IMR-90 (cell line): ENCODE data around the gene CDKL5. TPM values are rescaled to one million over a fixed set of nuclear protein-coding genes. Genes with fewer than 3 reads are reported as not detected.

ENCODE experiments used
- ATAC-seq: fragments of 200-7000 bp; cut with Tn5 transposase; 2 replicates; pipeline ENCODE4 v1.9.1; 2020; ENCODE audit warnings: low read depth, mild to moderate bottlenecking, moderate library complexity
- BruUV-seq: library from RNA; stranded (reverse); fragments of 400-500 nt; replicated peaks from 2 replicates; lab custom pipeline; 2021; lab: Mats Ljungman, UMichigan
- CTCF ChIA-PET: fragments of 300-600 bp; formaldehyde crosslinking; extraction: SDS; loops from one replicate; lab custom pipeline; 2021; ENCODE audit warnings: antibody characterized with exemption; lab: Yijun Ruan, JAX
- POLR2A ChIA-PET: fragments of 300-600 bp; sonication (Branson Sonifier 250); formaldehyde crosslinking; loops from one replicate; lab custom pipeline; 2022; ENCODE audit warnings: antibody characterized with exemption; ENCODE audit not compliant: unreplicated experiment; lab: Charles Lee
- DNase-seq: peaks from one replicate; pipeline ENCODE4 v3.0.0; 2013
- H2AFZ ChIP-seq: replicated peaks from 2 replicates; pipeline ENCODE3; 2013; ENCODE audit warnings: low read length, mild to moderate bottlenecking; ENCODE audit not compliant: poor library complexity
- H2AK5ac ChIP-seq: 2 replicates; pipeline ENCODE4 v1.6.1; 2013; ENCODE audit warnings: low read depth, low read length, inconsistent platforms
- H2AK9ac ChIP-seq: replicated peaks from 2 replicates; pipeline ENCODE3; 2013; ENCODE audit warnings: mild to moderate bottlenecking, low read depth, low read length, moderate library complexity; ENCODE audit not compliant: poor library complexity
- H2BK120ac ChIP-seq: 2 replicates; pipeline ENCODE4 v1.6.1; 2013; ENCODE audit warnings: low read depth, low read length, inconsistent platforms
- H2BK15ac ChIP-seq: 3 replicates; pipeline ENCODE4 v1.6.1; 2013; ENCODE audit warnings: low read depth, low read length, inconsistent platforms
- H2BK20ac ChIP-seq: 2 replicates; pipeline ENCODE4 v1.6.1; 2013; ENCODE audit warnings: low read depth, mild to moderate bottlenecking, inconsistent platforms, low read length, moderate library complexity
- H2BK5ac ChIP-seq: 2 replicates; pipeline ENCODE4 v1.6.1; 2013; ENCODE audit warnings: mild to moderate bottlenecking, low read depth, low read length, inconsistent platforms; ENCODE audit not compliant: poor library complexity, severe bottlenecking
- H3K14ac ChIP-seq: replicated peaks from 2 replicates; pipeline ENCODE4 v1.6.1; 2013; ENCODE audit warnings: low read depth, low read length, inconsistent platforms
- H3K18ac ChIP-seq: 2 replicates; pipeline ENCODE4 v1.6.1; 2013; ENCODE audit warnings: low read depth, low read length, control low read depth
- H3K23ac ChIP-seq: 2 replicates; pipeline ENCODE4 v1.6.1; 2013; ENCODE audit warnings: low read depth, low read length, inconsistent platforms
- H3K27ac ChIP-seq: 2 replicates; pipeline ENCODE4 v1.5.1; 2013; ENCODE audit warnings: mild to moderate bottlenecking, control low read depth, low read length; ENCODE audit not compliant: insufficient read depth
- H3K27me3 ChIP-seq: 2 replicates; pipeline ENCODE4 v1.6.1; 2013; ENCODE audit warnings: low read length; ENCODE audit not compliant: control insufficient read depth, insufficient read depth
- H3K36me3 ChIP-seq: 2 replicates; pipeline ENCODE4 v1.6.1; 2013; ENCODE audit warnings: low read length, mixed read lengths; ENCODE audit not compliant: control insufficient read depth, insufficient read depth
- H3K4ac ChIP-seq: 2 replicates; pipeline ENCODE4 v1.6.1; 2013; ENCODE audit warnings: low read depth, low read length, inconsistent platforms
- H3K4me1 ChIP-seq: 2 replicates; pipeline ENCODE4 v1.6.1; 2013; ENCODE audit warnings: low read length, mixed read lengths; ENCODE audit not compliant: control insufficient read depth, insufficient read depth
- H3K4me2 ChIP-seq: 2 replicates; pipeline ENCODE4 v1.6.1; 2013; ENCODE audit warnings: low read depth, mild to moderate bottlenecking, control low read depth, low read length, moderate library complexity
- H3K4me3 ChIP-seq: 2 replicates; pipeline ENCODE4 v1.5.1; 2013; ENCODE audit warnings: low read depth, mild to moderate bottlenecking, control low read depth, low read length, moderate library complexity; ENCODE audit not compliant: insufficient read depth
- H3K56ac ChIP-seq: 2 replicates; pipeline ENCODE4 v1.6.1; 2013; ENCODE audit warnings: low read length, inconsistent platforms; ENCODE audit not compliant: insufficient read depth; ENCODE audit errors: extremely low read depth
- H3K79me1 ChIP-seq, 2 experiments: 2 replicates each; pipeline ENCODE4 v1.6.1; 2013; ENCODE audit warnings: low read length in 2 of 2, inconsistent platforms in 1 of 2, low read depth in 1 of 2
- H3K9ac ChIP-seq: 2 replicates; pipeline ENCODE4 v1.6.1; 2013; ENCODE audit warnings: low read depth, low read length, control low read depth
- H3K9me1 ChIP-seq: 2 replicates; pipeline ENCODE4 v1.6.1; 2013; ENCODE audit warnings: low read length, inconsistent platforms; ENCODE audit not compliant: insufficient read depth
- H3K9me3 ChIP-seq: 2 replicates; pipeline ENCODE4 v1.6.1; 2013; ENCODE audit warnings: low read length; ENCODE audit not compliant: control insufficient read depth, insufficient read depth
- H4K20me1 ChIP-seq: 2 replicates; pipeline ENCODE4 v1.6.1; 2013; ENCODE audit warnings: low read length, inconsistent platforms; ENCODE audit not compliant: insufficient read depth
- H4K5ac ChIP-seq: 2 replicates; pipeline ENCODE4 v1.6.1; 2013; ENCODE audit warnings: mild to moderate bottlenecking, low read depth, low read length, control low read depth
- H4K8ac ChIP-seq, 2 experiments: 2 replicates each; pipeline ENCODE4 v1.6.1; 2013; ENCODE audit warnings: low read depth in 2 of 2, low read length in 2 of 2, control low read depth in 1 of 2, inconsistent platforms in 1 of 2
- H4K91ac ChIP-seq: 2 replicates; pipeline ENCODE4 v1.6.1; 2013; ENCODE audit warnings: low read depth, low read length, inconsistent platforms; ENCODE audit not compliant: insufficient read depth
- CEBPB ChIP-seq: IDR thresholded peaks from 2 replicates; pipeline ENCODE4 v1.6.1; 2012; ENCODE audit warnings: low read depth, low read length, improper control_type of control experiment
- WGBS, 2 experiments: methylation state at CpG; one replicate each; pipeline versions ENCODE4 v1.1.5 to v1.1.7; 2013; ENCODE audit warnings: missing lambda C conversion rate in 2 of 2; ENCODE audit not compliant: insufficient read length in 1 of 2; ENCODE audit errors: extremely low coverage in 2 of 2; 5-methylcytosine and 5-hydroxymethylcytosine counted together
- dilution Hi-C: fragments of 300-500 bp; cut with HindIII; formaldehyde crosslinking; loops from one replicate; pipeline ENCODE4 v1.14.3; 2018; ENCODE audit warnings: low sequenced_read_pairs; ENCODE audit not compliant: unreplicated experiment
- in situ Hi-C: fragments of 300-500 bp; cut with MboI; formaldehyde crosslinking; loops from 3 replicates; pipeline ENCODE4 v1.14.3; 2019; ENCODE audit warnings: low sequenced_read_pairs, inconsistent platforms, mixed read lengths
- intact Hi-C: fragments of 100-400 bp; cut with micrococcal nuclease; formaldehyde crosslinking; loops from 2 replicates; pipeline ENCODE4 v1.10.0; 2022
- polyA plus RNA-seq, 3 experiments: library from polyadenylated mRNA; depleted of rRNA; stranded (reverse); fragments of >200 nt; gene quantifications; 2 replicates each; pipeline ENCODE4 v1.2.3, GENCODE V29; 2012; ENCODE audit warnings: low replicate concordance in 1 of 3
- total RNA-seq: library from RNA; depleted of rRNA; stranded (reverse); fragments of >200 nt; gene quantifications from 2 replicates; pipeline ENCODE4 v1.2.3, GENCODE V29; 2012

CDKL5 gene
- total and polyA plus RNA-seq, 2 of the 4 experiments (the other 2 are of a cell fraction): 3.5 to 9.7 TPM

GRCh38 chrX:18558799-18559198 is 133.4 kb downstream of the CDKL5 start:
- Histone ChIP-seq H3K27me3 (no peaks in the 10 kb centered on the region), H3K18ac (no peak overlapping the region), H3K79me1 (no peaks in the 10 kb centered on the region; a peak in 1 of 4 replicates), H3K4me2 (no peak overlapping the region), H3K4ac (no peak overlapping the region), H4K8ac (no peak overlapping the region), H4K5ac (no peak overlapping the region), H2AFZ (no peak overlapping the region), H4K20me1 (no peaks in the 10 kb centered on the region), H3K9ac (no peak overlapping the region), H4K91ac (no peak overlapping the region), H3K9me1 (no peaks in the 10 kb centered on the region), H3K4me1 (no peaks in the 10 kb centered on the region), H2AK9ac (no peak overlapping the region), H3K14ac (no peak overlapping the region), H2BK20ac (no peak overlapping the region), H3K9me3 (no peaks in the 10 kb centered on the region), H2BK120ac (no peak overlapping the region), H2BK5ac (no peak overlapping the region), H3K23ac (no peak overlapping the region), H2AK5ac (no peak overlapping the region), H3K56ac (no peak overlapping the region), H2BK15ac (no peak overlapping the region), H3K27ac (no peak overlapping the region), H3K36me3 (no peaks in the 10 kb centered on the region), H3K4me3 (no peak overlapping the region)
- CTCF ChIA-PET: no interaction called here
- BruUV-seq: no TSS peak
- dilution Hi-C loops: no loop called here
- POLR2A ChIA-PET: no interaction called here
- 44% methylated on average over 3 of the region's 3 CpGs; no CpG with 5 or more reads in 1 of the 2 experiments for WGBS, 2 experiments
- intact Hi-C loops: no loop called here
- no peak for TF ChIP-seq CEBPB
- ATAC-seq: no peak
- in situ Hi-C loops: no loop called here
- DNase-seq: no peak
